PFSK-1 (cell line): ENCODE data around the gene HAS3.

ENCODE experiments used
- SIN3A ChIP-seq: IDR thresholded peaks from 2 replicates; pipeline ENCODE4 v1.6.1; 2012; ENCODE audit warnings: mild to moderate bottlenecking, low read length, moderate library complexity, borderline replicate concordance; ENCODE audit not compliant: insufficient read depth
- TAF1 ChIP-seq: IDR thresholded peaks from 2 replicates; pipeline ENCODE4 v1.6.1; 2012; ENCODE audit warnings: low read length, control low read depth, borderline replicate concordance; ENCODE audit not compliant: insufficient read depth

GRCh38 chr16:69113216-69113615 is 7.8 kb downstream of the HAS3 start:
- TF ChIP-seq SIN3A (no peak), TAF1 (no peak)
